DND-41 (cell line): ENCODE data around the gene GDNF.

Experiments
- ATAC-seq: fragments of 200-7000 bp; cut with Tn5 transposase; 3 replicates; pipeline ENCODE4 v1.9.1; 2021; ENCODE audit warnings: low read depth; ENCODE audit not compliant: insufficient read depth
- DNase-seq: peaks from one replicate; pipeline ENCODE4 v3.0.0-alpha.2; 2020
- H2AFZ ChIP-seq: 2 replicates; pipeline ENCODE4 v1.6.0; 2012; ENCODE audit warnings: low read depth, low read length
- H3K27ac ChIP-seq: 2 replicates; pipeline ENCODE4 v1.5.1; 2012; ENCODE audit warnings: low read length, inconsistent platforms
- H3K27me3 ChIP-seq: fragments of 200-600 bp; sonication (generic); 2 replicates; pipeline ENCODE4 v1.6.0; 2012; ENCODE audit warnings: low read length, mild to moderate bottlenecking, inconsistent platforms; ENCODE audit not compliant: insufficient read depth, poor library complexity
- H3K36me3 ChIP-seq: 2 replicates; pipeline ENCODE4 v1.5.1; 2012; ENCODE audit warnings: low read length, inconsistent platforms; ENCODE audit not compliant: insufficient read depth
- H3K4me1 ChIP-seq: 2 replicates; pipeline ENCODE4 v1.5.1; 2012; ENCODE audit warnings: mild to moderate bottlenecking, low read length; ENCODE audit not compliant: insufficient read depth
- H3K4me2 ChIP-seq: 2 replicates; pipeline ENCODE4 v1.6.0; 2012; ENCODE audit warnings: mild to moderate bottlenecking, moderate library complexity, low read length, inconsistent platforms; ENCODE audit not compliant: insufficient read depth
- H3K4me3 ChIP-seq, 2 experiments: fragments of 200-600 bp in 1 of 2; shearing (Covaris generic) in 1 of 2; 2 replicates each; pipeline ENCODE4 v1.5.1; 2012 to 2016; ENCODE audit warnings: inconsistent platforms in 2 of 2, low read length in 2 of 2, mild to moderate bottlenecking in 2 of 2, low read depth in 1 of 2, moderate library complexity in 1 of 2
- H3K79me2 ChIP-seq: 2 replicates; pipeline ENCODE4 v1.6.0; 2012; ENCODE audit warnings: low read length, inconsistent platforms; ENCODE audit not compliant: insufficient read depth
- H3K9ac ChIP-seq: 2 replicates; pipeline ENCODE4 v1.6.0; 2012; ENCODE audit warnings: low read depth, mild to moderate bottlenecking, inconsistent platforms, low read length, moderate library complexity
- H3K9me3 ChIP-seq: 2 replicates; pipeline ENCODE4 v1.5.1; 2012; ENCODE audit warnings: low read length, moderate library complexity, mild to moderate bottlenecking, inconsistent platforms; ENCODE audit not compliant: insufficient read depth, severe bottlenecking
- H4K20me1 ChIP-seq: 2 replicates; pipeline ENCODE4 v1.6.0; 2012; ENCODE audit warnings: low read length; ENCODE audit not compliant: insufficient read depth
- CTCF ChIP-seq: IDR thresholded peaks from 2 replicates; pipeline ENCODE4 v1.5.1; 2012; ENCODE audit warnings: borderline replicate concordance, low read length, moderate library complexity, mild to moderate bottlenecking; ENCODE audit not compliant: poor library complexity, severe bottlenecking; ENCODE audit errors: extremely low read depth
- EZH2 ChIP-seq: IDR thresholded peaks from 3 replicates; pipeline ENCODE4 v1.6.1; 2012; ENCODE audit warnings: borderline replicate concordance, low read depth, mild to moderate bottlenecking, moderate library complexity, low read length, inconsistent platforms; ENCODE audit not compliant: severe bottlenecking

GDNF gene

DNA sequence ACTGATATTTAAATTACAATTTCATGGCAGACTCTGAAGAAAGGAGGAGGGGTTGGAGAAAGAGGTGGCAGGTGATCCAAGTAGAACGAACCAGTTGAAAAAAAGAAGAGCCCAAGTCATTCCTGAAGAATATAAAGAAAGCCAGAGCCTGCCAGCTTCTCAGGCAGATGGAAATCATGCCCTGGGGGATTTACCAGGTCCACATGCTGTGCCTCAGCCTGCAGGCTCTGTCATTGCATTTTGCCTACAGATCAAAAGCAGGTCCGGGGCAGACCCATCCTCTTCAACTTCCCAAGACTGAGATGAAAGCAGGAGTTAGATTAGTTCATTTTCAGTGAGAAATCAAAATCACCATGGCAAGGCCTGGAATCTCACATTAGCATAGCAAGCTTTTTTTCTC, 48.5 kb downstream of the GDNF start:
- Histone ChIP-seq H3K4me2 (no peak overlapping the region), H2AFZ (no peak overlapping the region), H3K36me3 (no peaks in the 10 kb centered on the region), H3K4me1 (no peaks in the 10 kb centered on the region), H3K79me2 (no peaks in the 10 kb centered on the region), H3K9ac (no peak overlapping the region), H3K27ac (no peak overlapping the region), H3K9me3 (no peaks in the 10 kb centered on the region), H3K4me3 (no peak overlapping the region), H4K20me1 (no peaks in the 10 kb centered on the region), H3K27me3 (no peaks in the 10 kb centered on the region)
- DNase-seq (no peak), ATAC-seq (no peak)
- no peak for TF ChIP-seq CTCF
- no peak for TF ChIP-seq EZH2

- Histone ChIP-seq H3K4me2 (no peak overlapping the region), H3K4me1 (no peaks in the 10 kb centered on the region), H3K79me2 (no peaks in the 10 kb centered on the region), H3K36me3 (no peaks in the 10 kb centered on the region), H3K9ac (no peak overlapping the region), H3K9me3 (no peaks in the 10 kb centered on the region), H3K4me3 (no peak overlapping the region), H3K27ac (no peak overlapping the region), H2AFZ (no peak overlapping the region), H3K27me3 (no peaks in the 10 kb centered on the region), H4K20me1 (no peaks in the 10 kb centered on the region)
- no peak for TF ChIP-seq EZH2
- TF ChIP-seq CTCF: no peak
- no peak for ATAC-seq
- no peak for DNase-seq
Observed at GRCh38 chr5:37789991-37790390, 49.9 kb downstream of the GDNF start.

DNA sequence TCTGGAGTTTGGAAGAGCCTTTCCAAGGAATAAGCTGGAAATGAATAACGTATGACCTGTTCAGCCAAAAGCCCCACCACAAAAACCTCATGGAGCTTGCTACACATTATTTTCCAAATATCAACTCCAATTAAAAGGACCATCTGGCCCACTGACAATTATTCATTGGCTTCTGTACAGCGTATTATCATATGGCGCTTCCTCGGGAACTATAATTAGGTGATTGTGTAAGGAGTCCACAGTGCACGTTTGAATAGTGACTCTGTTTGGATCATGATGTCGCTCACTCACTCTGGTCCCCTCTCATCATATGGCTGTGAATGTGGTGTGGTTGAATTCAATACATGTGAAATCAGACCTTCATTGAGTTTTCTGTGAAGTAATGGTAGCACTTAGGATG, 52.1 kb downstream of the GDNF start:
- no peak for TF ChIP-seq EZH2
- TF ChIP-seq CTCF: no peak
- no peak overlapping the region for H3K4me2 ChIP-seq

More for the DNA sequence above, 52.1 kb downstream of the GDNF start:
- H3K4me1 ChIP-seq: no peaks in the 10 kb centered on the region
- no peaks in the 10 kb centered on the region for H3K27me3 ChIP-seq
- no peak overlapping the region for H2AFZ ChIP-seq
- H3K9ac ChIP-seq: no peak overlapping the region
- H3K4me3 ChIP-seq: no peak overlapping the region
- ATAC-seq: no peak
- no peaks in the 10 kb centered on the region for H3K36me3 ChIP-seq
- no peaks in the 10 kb centered on the region for H3K79me2 ChIP-seq
- no peaks in the 10 kb centered on the region for H4K20me1 ChIP-seq
- H3K9me3 ChIP-seq: no peaks in the 10 kb centered on the region
- H3K27ac ChIP-seq: no peak overlapping the region
- DNase-seq: no peak
